Tibial nerve (tissue), 4 donors: ENCODE results near the gene SHC1. TPM values are rescaled to one million over a fixed set of nuclear protein-coding genes. Genes with fewer than 3 reads are reported as not detected.
"Not testable (repeated sequence)": the region's sequence is repeated elsewhere in the genome, so short reads cannot be mapped to it uniquely, and the experiment has no call there.

Experiments used
- DNase-seq, 2 donors: peaks; one replicate each; pipeline ENCODE4 v3.0.0-alpha.2; 2019; ENCODE audit warnings: low spot score in 2 of 2
- H3K27ac ChIP-seq, 4 donors: fragments of 200-600 bp; sonication (generic) in 3 of 4; one replicate each; pipeline ENCODE4 v1.5.1; 2017 to 2019; ENCODE audit warnings: mild to moderate bottlenecking in 1 of 4
- H3K27me3 ChIP-seq, 2 donors: fragments of 200-600 bp; sonication (generic) in 1 of 2; one replicate each; pipeline versions ENCODE4 v1.5.1 to v1.6.0; 2017 to 2019
- H3K36me3 ChIP-seq, 3 donors: fragments of 200-600 bp; sonication (generic); one replicate each; pipeline ENCODE4 v1.5.1; 2018 to 2019
- H3K4me1 ChIP-seq, 4 donors: fragments of 200-600 bp; sonication (generic) in 3 of 4; one replicate each; pipeline ENCODE4 v1.5.1; 2017 to 2019
- H3K4me3 ChIP-seq, 4 donors: fragments of 200-600 bp; sonication (generic) in 3 of 4; one replicate each; pipeline ENCODE4 v1.5.1; 2017 to 2019; ENCODE audit warnings: mild to moderate bottlenecking in 1 of 4, moderate library complexity in 1 of 4
- H3K9me3 ChIP-seq, 4 donors: fragments of 200-600 bp; sonication (generic) in 3 of 4; one replicate each; pipeline ENCODE4 v1.5.1; 2017 to 2019
- CTCF ChIP-seq, 5 experiments: fragments of 200-600 bp in 3 of 5; fragments of 450-650 bp in 2 of 5; sonication (generic) in 3 of 5; IDR thresholded peaks; one replicate each; pipeline ENCODE4 v1.5.1; 2016 to 2019; ENCODE audit warnings: antibody characterized with exemption in 5 of 5, mild to moderate bottlenecking in 3 of 5, moderate library complexity in 2 of 5
- EP300 ChIP-seq, 2 donors: sonication (generic); formaldehyde crosslinking; IDR thresholded peaks; one replicate each; pipeline ENCODE4 v1.6.1; 2017; ENCODE audit warnings: antibody characterized with exemption in 2 of 2, mild to moderate bottlenecking in 1 of 2
- POLR2A ChIP-seq, 2 donors: fragments of 450-650 bp; IDR thresholded peaks; one replicate each; pipeline ENCODE4 v1.6.1; 2017; ENCODE audit warnings: antibody characterized with exemption in 2 of 2, mild to moderate bottlenecking in 2 of 2, moderate library complexity in 2 of 2
- WGBS, 2 donors: methylation state at CpG; one replicate each; pipeline ENCODE4 v1.1.5; 2018; 5-methylcytosine and 5-hydroxymethylcytosine counted together
- total RNA-seq, 4 donors: library from RNA; depleted of rRNA; stranded (reverse); fragments of >200 nt; gene quantifications; one replicate each; pipeline ENCODE4 v1.1.0, GENCODE V29; 2016

SHC1 gene
- total RNA-seq, 4 donors from 2014 or later = 82.9 to 168 (median 101) TPM

GRCh38 chr1:154982897-154983648, 12.5 kb upstream of the SHC1 start, which contains the start of gene FLAD1:
TSS of gene FLAD1 (plus strand) at chr1:154983344. CDS start at chr1:154983695, 351 bp downstream.
- peak within 1 kb of the TSS; percentile 49 to 86 (median 72) for H3K4me3 ChIP-seq
- WGBS, 2 donors = 0% methylated on average over 26 of the region's 26 CpGs
- peak; percentile 92 to 100 for DNase-seq
- H3K27ac ChIP-seq = peak within 1 kb of the TSS; percentile 15 to 85 (median 72)
- H3K27me3 ChIP-seq = no peaks in the 10 kb centered on the region
- peaks cover 3 to 26% (median 13%) of the 10 kb centered on the region in 4 donors for H3K4me1 ChIP-seq
- peaks cover 0 to 24% (median 0%) of the 10 kb centered on the region in 3 donors for H3K36me3 ChIP-seq
- H3K9me3 ChIP-seq = no peaks in the 10 kb centered on the region
- TF ChIP-seq CTCF (IDR thresholded peaks at IDR 0.05) (peak in 2 of 5 experiments; percentile 30 to 61), POLR2A (IDR thresholded peaks at IDR 0.05) (peak in 1 of 2 donors; percentile 42), EP300 (IDR thresholded peaks at IDR 0.05) (peak; percentile 71 to 90)

DNA sequence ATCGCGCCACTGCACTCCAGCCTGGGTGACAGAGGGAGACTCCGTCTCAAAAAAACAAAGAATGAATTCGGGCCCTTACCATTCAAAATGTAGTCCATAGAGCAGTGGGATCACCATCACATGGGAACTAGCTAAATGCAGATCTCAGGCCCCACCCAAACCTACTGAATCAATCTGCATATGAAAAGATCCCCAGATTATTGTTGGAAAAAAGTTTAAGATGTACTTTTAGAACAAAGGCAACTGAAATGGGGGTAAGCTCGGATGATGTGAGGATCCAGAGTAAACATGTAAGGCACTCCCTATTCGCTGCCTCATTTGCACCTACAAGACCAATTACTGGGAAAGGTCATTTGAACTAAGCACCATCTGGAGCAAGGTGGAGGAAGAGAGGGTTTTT, 11.8 kb upstream of the SHC1 start:
- peaks cover 3 to 24% (median 13%) of the 10 kb centered on the region in 4 donors for H3K4me1 ChIP-seq
- TF ChIP-seq EP300 (IDR thresholded peaks at IDR 0.05) = no peak
- no peak for TF ChIP-seq POLR2A (IDR thresholded peaks at IDR 0.05)
- no peak for TF ChIP-seq CTCF (IDR thresholded peaks at IDR 0.05)
- H3K27ac ChIP-seq = peak overlapping the region in 2 of 4 donors; percentile 7 to 85
- no peaks in the 10 kb centered on the region for H3K27me3 ChIP-seq
- H3K9me3 ChIP-seq = no peaks in the 10 kb centered on the region
- WGBS, 2 donors = 63 to 65% methylated on average over 6 of the region's 6 CpGs
- H3K4me3 ChIP-seq = peak overlapping the region in 3 of 4 donors; percentile 49 to 86 (median 74)
- H3K36me3 ChIP-seq = peaks cover 0 to 17% (median 0%) of the 10 kb centered on the region in 3 donors
- no peak for DNase-seq

GRCh38 chr1:154978360-154978759, 7.8 kb upstream of the SHC1 start:
- Histone ChIP-seq H3K27ac (no peak overlapping the region), H3K27me3 (no peaks in the 10 kb centered on the region), H3K36me3 (peaks cover 0 to 5% (median 0%) of the 10 kb centered on the region in 3 donors), H3K4me3 (no peak overlapping the region), H3K9me3 (no peaks in the 10 kb centered on the region), H3K4me1 (peaks cover 0 to 25% (median 7%) of the 10 kb centered on the region in 4 donors)
- 95% methylated on average over 3 of the region's 3 CpGs for WGBS, 2 donors
- TF ChIP-seq CTCF (IDR thresholded peaks at IDR 0.05) (no peak), POLR2A (IDR thresholded peaks at IDR 0.05) (no peak)
- DNase-seq = no peak

GRCh38 chr1:154977762-154978161, 7.2 kb upstream of the SHC1 start:
- H3K27me3 ChIP-seq, H3K36me3 ChIP-seq, H3K4me3 ChIP-seq, DNase-seq, H3K9me3 ChIP-seq, H3K27ac ChIP-seq: not testable (repeated sequence)
- WGBS, 2 donors = 69 to 79% methylated on average over 3 of the region's 3 CpGs
- peaks cover 0 to 30% (median 13%) of the 10 kb centered on the region in 4 donors for H3K4me1 ChIP-seq

DNA sequence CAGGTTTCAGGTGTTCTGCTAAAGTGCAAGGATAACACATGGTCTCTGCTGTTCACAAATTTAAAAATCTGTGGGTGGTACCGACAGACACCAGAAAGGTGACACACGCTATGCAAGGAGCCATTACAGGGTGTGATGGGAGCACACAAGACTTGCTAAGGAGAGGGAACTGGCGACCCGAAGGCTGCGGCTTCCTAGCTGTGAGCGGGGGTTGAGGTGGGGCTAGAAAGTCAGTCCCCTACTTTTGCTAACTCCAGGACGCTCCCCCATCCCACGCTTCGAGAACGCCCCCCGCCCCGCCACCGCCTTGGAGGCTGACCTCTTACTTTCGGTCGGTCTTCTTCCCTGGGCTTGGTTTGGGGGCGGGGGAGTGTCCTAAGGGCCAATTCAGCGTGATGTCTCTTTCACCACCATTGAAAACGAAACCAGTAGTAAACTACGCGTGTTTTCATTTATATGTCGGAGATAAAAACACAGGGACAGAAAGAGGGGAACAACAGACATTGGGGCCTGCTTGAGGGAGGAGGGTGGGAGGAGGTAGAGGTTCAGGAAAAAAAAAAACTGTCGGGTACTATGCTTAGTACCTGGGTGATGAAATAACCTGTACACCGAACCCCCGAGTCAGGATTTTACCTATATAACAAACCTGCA, 5.0 kb upstream of the SHC1 start:
- no peak for TF ChIP-seq EP300 (IDR thresholded peaks at IDR 0.05)
- TF ChIP-seq POLR2A (IDR thresholded peaks at IDR 0.05) = no peak
- no peak for TF ChIP-seq CTCF (IDR thresholded peaks at IDR 0.05)
- H3K4me1 ChIP-seq = peaks cover 0 to 45% (median 31%) of the 10 kb centered on the region in 4 donors
- no peaks in the 10 kb centered on the region for H3K27me3 ChIP-seq
- WGBS, 2 donors = 1% methylated on average over 24 of the region's 24 CpGs
- peak overlapping the region; percentile 45 to 80 (median 70) for H3K4me3 ChIP-seq
- peak; percentile 37 to 58 for DNase-seq
- H3K27ac ChIP-seq = peak overlapping the region; percentile 84 to 100 (median 98)
- H3K9me3 ChIP-seq = no peaks in the 10 kb centered on the region
- peaks cover 0 to 5% (median 0%) of the 10 kb centered on the region in 3 donors for H3K36me3 ChIP-seq
